ENCODE results near the gene KCNJ9.

KCNJ9 gene

DNA sequence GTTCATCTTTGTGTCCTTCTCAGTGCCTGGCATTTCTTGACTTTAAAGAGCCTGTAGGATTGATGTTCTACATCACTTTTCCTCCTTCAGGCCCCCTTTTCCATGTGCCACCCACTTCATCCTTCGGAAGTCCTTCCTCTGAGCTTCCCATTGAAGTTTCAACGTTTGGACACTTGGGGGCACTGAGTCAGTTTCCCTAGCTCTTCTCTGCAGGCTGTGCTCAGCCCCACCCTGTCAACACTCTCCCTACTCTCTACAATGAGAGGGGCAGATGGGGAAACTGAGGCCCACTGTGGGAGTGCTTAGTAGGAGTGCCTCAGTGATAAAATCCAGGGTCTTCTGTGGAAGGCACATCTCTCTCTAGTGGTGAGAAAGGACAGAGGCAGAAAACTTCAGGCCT, 23.3 kb upstream of the KCNJ9 start:
- Mint-ChIP-seq H3K27ac (no peak overlapping the region), H3K27me3 (peaks cover 26% of the 10 kb centered on the region), H3K4me3 (no peak overlapping the region), H3K4me1 (ENCODE audit: low read depth) (peaks cover 4% of the 10 kb centered on the region), H3K9me3 (ENCODE audit: low read depth) (no peaks in the 10 kb centered on the region), H3K36me3 (no peaks in the 10 kb centered on the region)

DNA sequence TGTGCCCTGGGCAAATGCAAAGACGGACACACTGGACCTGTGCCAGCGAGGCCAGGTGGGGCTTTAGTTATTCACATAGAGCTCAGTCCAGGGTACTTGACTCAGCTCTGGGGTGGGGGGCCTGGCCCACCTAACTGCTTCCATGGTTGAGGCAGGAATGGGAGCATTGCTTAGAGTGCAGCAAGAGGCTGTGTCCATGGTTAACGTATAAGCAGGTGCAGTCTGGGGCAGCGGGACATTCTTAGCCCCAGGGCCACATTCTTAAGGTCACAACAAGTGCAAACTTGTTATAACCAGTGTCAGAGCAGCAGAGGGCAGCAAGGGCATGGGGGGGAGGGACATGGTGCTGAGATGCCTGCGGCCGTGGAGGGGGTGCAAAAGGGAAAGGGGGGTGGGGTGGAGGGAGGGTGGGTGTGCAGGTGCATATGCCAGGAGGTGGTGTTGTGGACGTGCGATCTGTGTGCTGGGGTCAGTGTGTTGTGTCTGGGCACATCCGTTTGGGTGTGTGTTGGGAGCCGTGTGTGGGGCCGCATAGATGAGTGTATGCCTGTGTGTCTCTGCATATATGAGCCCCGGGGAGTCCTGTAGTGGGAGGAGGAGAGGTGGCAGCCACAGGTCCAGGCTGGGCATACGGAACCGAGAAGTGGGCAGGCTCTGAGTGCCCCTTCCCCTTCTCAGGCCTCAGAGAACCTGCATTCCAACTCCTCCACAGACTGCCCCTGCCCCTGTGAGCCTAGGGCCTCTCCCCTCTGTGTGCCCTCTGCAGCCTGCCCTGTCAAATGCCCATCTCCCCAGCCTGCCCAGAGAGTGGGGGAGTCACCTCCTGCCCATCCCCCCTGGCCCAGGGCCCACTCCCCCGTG, 19.7 kb upstream of the KCNJ9 start:
- H3K4me3 Mint-ChIP-seq = no peak overlapping the region
- no peaks in the 10 kb centered on the region for H3K36me3 Mint-ChIP-seq
- H3K9me3 Mint-ChIP-seq (ENCODE audit: low read depth) = no peaks in the 10 kb centered on the region
- no peaks in the 10 kb centered on the region for H3K4me1 Mint-ChIP-seq (ENCODE audit: low read depth)
- H3K27ac Mint-ChIP-seq = no peak overlapping the region
- peaks cover 11% of the 10 kb centered on the region for H3K27me3 Mint-ChIP-seq

DNA sequence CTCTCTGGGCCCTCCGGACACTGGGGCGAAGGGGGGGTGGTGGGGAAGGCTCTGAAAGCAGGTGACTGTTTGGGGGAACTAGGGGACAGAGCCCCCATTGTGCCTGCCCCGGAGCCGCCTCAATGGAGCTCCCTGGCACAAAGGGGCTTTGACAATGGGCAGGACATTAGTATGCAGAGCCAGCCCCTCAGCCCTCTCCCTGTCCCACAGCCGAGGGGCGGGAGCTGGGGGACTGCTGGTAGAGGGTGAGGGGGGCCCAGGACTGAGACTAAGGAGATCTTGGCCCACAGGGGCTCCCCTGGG, 19.2 kb upstream of the KCNJ9 start:
- H3K4me1 Mint-ChIP-seq (ENCODE audit: low read depth) = no peaks in the 10 kb centered on the region

DNA sequence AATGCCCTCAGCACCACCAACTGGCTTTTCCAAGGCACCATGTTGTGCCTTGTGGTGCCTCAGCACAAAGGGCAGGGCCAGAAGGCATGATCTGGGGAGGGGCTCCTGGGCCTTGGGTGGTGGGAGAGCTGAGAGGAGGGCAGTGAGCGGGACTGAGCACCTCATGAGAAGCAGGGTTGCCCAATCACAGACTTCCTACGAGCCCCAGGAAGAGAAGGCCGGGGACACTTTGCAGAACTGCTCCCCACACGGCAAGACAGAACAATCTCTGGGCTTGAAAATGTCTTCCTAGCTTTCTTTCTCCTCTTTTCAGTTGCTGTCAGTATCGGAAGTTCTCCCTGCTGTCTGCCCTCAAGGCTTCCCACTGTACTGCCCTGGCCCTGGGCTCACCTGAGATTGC, 18.2 kb upstream of the KCNJ9 start:
- no peak overlapping the region for H3K4me3 Mint-ChIP-seq
- H3K9me3 Mint-ChIP-seq (ENCODE audit: low read depth) = no peaks in the 10 kb centered on the region
- peaks cover 6% of the 10 kb centered on the region for H3K27me3 Mint-ChIP-seq
- H3K4me1 Mint-ChIP-seq (ENCODE audit: low read depth) = no peaks in the 10 kb centered on the region
- H3K36me3 Mint-ChIP-seq = no peaks in the 10 kb centered on the region
- H3K27ac Mint-ChIP-seq = no peak overlapping the region

More for the DNA sequence above, 19.2 kb upstream of the KCNJ9 start:
- Mint-ChIP-seq H3K27ac (no peak overlapping the region), H3K4me3 (no peak overlapping the region), H3K27me3 (peaks cover 7% of the 10 kb centered on the region), H3K36me3 (no peaks in the 10 kb centered on the region), H3K9me3 (ENCODE audit: low read depth) (no peaks in the 10 kb centered on the region)

DNA sequence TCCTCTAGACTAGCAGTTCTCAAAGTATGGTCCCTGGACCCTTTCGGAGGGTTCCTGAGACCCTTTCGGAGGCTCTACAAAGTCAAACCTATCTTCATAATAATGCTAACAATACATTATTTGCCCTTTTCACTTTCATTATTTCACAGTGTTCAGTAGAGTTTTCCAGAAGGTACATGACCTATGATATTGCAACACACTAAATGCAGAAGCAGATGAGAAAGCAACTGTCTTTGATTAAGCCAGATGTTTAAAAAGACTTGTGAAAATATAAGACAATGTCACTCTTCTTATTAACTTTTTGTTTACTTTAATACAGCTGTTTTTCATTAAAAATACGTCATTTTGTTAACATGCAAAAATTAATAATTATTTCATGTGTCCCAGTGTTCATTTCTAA, 17.2 kb upstream of the KCNJ9 start:
- Mint-ChIP-seq H3K4me3 (no peak overlapping the region), H3K27ac (no peak overlapping the region), H3K27me3 (peaks cover 5% of the 10 kb centered on the region), H3K4me1 (ENCODE audit: low read depth) (no peaks in the 10 kb centered on the region), H3K9me3 (ENCODE audit: low read depth) (no peaks in the 10 kb centered on the region), H3K36me3 (no peaks in the 10 kb centered on the region)

DNA sequence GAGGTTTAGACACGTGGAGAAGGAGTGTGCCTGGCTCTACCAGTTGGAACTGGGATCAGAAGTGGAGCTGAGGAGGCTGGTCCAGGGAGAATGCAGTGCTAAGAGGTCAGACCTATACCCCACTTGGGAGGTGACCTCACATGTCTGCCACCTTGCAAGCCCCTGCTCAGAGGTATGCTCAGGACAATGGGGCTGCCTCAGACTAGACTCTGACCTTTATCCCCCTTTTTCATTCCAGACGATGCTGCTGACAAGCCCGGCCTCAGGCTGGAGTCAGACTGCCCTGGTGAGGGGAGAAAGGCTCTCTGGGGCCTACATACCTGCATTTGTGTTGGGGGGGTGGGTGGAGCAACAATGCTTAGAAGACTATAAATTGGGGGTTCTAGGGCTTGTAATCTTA, 16.6 kb upstream of the KCNJ9 start:
- no peaks in the 10 kb centered on the region for H3K36me3 Mint-ChIP-seq
- peaks cover 2% of the 10 kb centered on the region for H3K27me3 Mint-ChIP-seq
- no peaks in the 10 kb centered on the region for H3K4me1 Mint-ChIP-seq (ENCODE audit: low read depth)
- no peak overlapping the region for H3K27ac Mint-ChIP-seq
- H3K9me3 Mint-ChIP-seq (ENCODE audit: low read depth) = no peaks in the 10 kb centered on the region
- H3K4me3 Mint-ChIP-seq = no peak overlapping the region

DNA sequence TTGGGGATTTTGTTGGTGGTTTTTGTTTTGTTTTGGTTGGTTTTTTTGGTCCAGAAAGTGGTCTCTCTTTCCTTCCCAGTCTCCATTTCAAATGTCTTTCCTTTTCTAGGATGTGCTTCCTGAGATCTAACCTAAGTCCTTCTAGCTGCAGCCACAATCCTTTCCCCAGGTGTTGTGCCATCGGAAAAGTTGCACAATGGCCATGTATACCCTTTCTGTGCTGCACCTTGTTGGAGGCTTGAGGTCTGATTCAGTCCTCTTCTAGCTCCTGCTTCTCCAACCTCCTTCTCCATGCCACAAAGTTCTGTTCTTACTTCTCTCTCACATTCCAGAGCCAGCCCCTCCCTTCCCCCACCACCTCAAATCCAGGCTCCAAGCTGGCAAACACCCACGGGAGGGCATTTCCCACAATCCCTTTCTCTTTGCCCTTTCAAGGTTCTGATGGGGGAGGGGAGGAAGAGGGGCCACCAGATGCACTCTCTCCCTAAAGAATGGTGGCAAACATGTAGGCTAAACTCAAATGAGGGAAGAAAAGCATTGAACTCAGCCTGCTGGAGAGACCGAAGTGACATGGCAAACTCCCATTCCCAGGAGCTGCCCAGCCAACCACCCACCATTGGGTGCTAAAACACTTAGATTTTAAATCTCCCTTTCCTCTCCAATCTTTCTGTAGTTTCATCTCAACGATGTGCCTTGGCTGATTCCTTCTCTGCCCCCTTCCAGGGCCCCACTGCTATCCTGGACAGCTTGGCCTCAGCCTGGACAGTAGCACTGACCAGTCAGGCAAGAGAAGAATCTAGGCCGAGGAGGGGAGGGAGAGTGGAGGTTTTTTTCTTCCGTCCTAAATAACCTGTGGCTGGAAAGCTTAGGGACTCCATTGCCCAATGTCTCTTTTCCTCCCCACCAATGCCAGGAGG, 14.3 kb upstream of the KCNJ9 start:
- peaks cover 7% of the 10 kb centered on the region for H3K4me1 Mint-ChIP-seq (ENCODE audit: low read depth)
- H3K27ac Mint-ChIP-seq = no peak overlapping the region
- H3K27me3 Mint-ChIP-seq = peaks cover 9% of the 10 kb centered on the region
- H3K9me3 Mint-ChIP-seq (ENCODE audit: low read depth) = no peaks in the 10 kb centered on the region
- no peak overlapping the region for H3K4me3 Mint-ChIP-seq
- H3K36me3 Mint-ChIP-seq = no peaks in the 10 kb centered on the region

DNA sequence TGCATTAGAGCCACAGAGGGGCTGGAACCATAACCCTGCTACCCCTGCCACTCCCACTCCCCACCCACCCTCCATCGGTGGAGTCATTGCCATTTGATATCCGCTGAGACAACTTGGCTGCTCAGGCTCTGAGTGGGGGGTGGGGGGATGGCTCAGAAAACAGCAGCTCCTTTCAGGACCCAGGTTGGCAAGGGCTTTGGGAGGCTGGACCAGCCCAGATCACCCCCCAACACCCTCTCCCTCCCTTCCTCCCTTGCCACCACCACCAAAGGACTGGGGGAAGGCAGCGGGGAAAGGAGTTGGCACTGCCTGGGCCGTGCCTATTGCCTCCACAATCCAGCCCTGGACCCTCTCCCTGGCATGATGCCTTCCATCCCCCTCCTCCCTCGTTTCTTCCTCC, 13.1 kb upstream of the KCNJ9 start:
- Mint-ChIP-seq H3K27ac (no peak overlapping the region), H3K4me1 (ENCODE audit: low read depth) (peaks cover 7% of the 10 kb centered on the region), H3K4me3 (no peak overlapping the region), H3K36me3 (no peaks in the 10 kb centered on the region), H3K9me3 (ENCODE audit: low read depth) (no peaks in the 10 kb centered on the region), H3K27me3 (peaks cover 11% of the 10 kb centered on the region)

DNA sequence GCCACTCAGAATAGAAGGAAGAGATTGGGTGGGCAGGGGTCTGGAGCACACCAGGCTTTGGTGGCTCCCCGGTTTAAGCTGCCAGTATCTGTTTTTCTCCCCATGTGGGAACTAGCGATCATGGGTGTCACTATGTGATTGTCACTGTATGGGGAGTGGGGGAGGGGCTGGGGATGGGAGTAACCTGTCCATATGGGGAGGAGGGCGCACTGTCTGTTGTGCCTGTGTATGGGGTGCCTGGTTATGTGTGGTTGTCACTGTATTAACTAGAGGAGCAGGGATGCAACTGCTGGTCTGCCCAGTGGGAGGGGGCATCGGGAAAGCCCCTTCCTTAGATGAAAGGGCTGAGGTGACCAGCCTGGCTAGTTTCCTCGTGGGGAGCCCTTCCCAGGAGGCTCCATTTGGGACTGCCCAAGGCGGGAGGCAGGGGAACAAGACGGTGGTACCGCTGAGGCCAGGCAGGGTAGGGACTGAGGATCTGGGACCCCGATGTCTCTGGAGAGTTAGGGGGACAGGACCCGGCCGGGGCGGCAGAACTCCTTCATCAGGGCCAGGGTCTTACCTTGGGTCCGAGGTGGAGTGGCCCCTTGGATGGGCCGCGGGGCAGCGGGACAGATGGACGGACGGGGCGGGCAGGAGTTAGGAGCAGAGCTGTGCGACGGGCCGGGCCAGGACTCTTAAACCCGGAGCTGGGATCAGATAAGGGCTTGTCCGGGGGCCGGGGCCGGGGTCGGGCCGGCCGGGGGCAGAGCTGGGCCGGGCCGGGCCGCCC, 11.7 kb upstream of the KCNJ9 start, which contains the start of gene KCNJ10:
Gene KCNJ10 (minus strand): TSS at position 701 of the 772 bp plus-strand sequence. CDS start 27,628 bp downstream, outside the sequence.
- Mint-ChIP-seq H3K4me3 (peak within 1 kb of the TSS; percentile 92), H3K36me3 (no peaks in the 10 kb centered on the region), H3K27me3 (peaks cover 16% of the 10 kb centered on the region), H3K4me1 (ENCODE audit: low read depth) (peaks cover 7% of the 10 kb centered on the region), H3K27ac (no peak within 1 kb of the TSS), H3K9me3 (ENCODE audit: low read depth) (no peaks in the 10 kb centered on the region)

DNA sequence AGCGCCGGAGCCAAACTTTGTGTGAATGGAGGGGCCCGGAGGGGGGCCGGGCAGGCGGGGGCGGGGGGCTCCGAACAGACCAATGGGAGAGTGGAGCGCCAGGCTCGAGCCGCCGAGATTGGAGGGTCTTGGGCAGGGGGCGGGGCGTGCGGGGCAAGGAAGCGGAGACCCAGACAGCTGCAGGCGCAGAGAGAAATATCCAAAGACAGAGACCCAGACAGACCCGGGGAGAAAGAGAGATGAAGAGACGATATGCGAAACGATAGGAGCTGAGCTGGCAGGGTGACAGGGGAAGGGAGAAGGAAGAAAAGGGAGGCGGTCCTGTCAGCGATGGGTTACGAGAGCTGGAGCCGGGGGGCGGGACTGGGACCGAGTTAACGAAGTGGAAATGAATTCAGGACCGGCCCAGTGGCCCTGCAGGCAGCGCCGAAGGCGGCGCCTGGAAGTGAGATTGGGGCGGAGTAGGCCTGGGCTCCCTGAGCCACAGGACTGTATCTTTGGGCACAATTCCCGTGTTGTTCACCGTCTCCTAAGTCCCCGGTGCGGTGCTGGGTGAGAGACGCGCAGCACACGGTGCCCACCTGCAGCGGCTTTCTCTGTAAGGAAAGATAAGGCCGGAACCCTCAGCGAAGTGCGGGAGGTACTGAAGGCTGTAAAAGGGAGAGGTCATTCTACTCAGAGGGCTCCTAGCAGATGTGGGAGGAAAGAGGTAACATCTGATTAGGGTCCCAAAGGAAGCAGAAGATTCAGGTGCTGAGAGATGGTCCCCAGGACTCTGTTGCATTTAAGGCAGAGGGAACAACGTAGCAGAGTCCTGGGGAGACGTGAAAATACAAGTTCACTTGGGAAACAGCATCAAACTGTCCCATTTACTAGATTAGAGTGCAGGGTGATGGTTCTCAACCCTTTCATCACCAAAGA, 10.8 kb upstream of the KCNJ9 start:
- Mint-ChIP-seq H3K27ac (no peak overlapping the region), H3K4me1 (ENCODE audit: low read depth) (peaks cover 7% of the 10 kb centered on the region), H3K4me3 (peak overlapping the region; percentile 92), H3K36me3 (no peaks in the 10 kb centered on the region), H3K9me3 (ENCODE audit: low read depth) (no peaks in the 10 kb centered on the region), H3K27me3 (peaks cover 19% of the 10 kb centered on the region)

DNA sequence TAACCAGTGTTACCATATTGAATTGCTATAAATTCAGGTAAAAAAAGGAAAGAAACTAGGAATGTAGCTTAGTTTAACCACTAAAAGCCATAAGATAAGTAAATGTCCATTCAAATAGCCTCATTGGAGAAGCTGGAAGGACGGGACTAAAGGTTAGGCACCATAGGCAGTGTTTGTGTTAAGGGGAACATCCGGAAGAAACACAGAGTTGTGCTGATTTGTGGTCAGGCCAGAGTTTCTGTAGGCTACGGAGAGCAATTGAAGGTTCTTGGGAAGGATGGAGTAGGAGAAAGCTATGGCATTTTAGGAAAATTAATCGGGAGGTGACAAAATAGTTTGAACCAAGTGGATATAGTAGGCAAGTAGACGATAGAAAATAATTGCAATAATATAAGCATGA, 10.0 kb upstream of the KCNJ9 start:
- no peaks in the 10 kb centered on the region for H3K36me3 Mint-ChIP-seq
- no peak overlapping the region for H3K27ac Mint-ChIP-seq
- peaks cover 24% of the 10 kb centered on the region for H3K27me3 Mint-ChIP-seq
- H3K4me1 Mint-ChIP-seq (ENCODE audit: low read depth) = peaks cover 7% of the 10 kb centered on the region
- H3K4me3 Mint-ChIP-seq = peak overlapping the region; percentile 22
- no peaks in the 10 kb centered on the region for H3K9me3 Mint-ChIP-seq (ENCODE audit: low read depth)

DNA sequence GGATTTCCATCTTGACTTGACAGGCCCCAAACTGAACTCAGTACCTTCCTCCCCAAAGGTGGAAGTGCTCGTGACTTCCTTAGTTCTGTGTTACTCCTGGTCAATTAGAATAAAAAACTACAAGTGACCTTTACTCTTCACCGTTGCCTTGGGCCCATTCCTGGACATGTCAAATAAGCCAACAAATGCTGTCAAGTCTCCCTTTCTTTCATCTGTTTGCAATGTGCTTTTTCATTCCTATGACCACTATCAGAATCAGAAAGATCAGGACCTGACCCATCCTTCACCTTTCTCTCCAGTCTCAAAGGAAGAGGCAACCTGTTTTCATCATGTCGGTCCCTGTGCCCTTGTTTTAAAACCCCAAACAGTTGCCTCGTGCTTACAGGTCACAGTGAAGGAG, 6.5 kb upstream of the KCNJ9 start:
- peaks cover 41% of the 10 kb centered on the region for H3K27me3 Mint-ChIP-seq
- no peak overlapping the region for H3K27ac Mint-ChIP-seq
- peaks cover 8% of the 10 kb centered on the region for H3K4me1 Mint-ChIP-seq (ENCODE audit: low read depth)
- no peaks in the 10 kb centered on the region for H3K36me3 Mint-ChIP-seq
- H3K4me3 Mint-ChIP-seq = no peak overlapping the region
- no peaks in the 10 kb centered on the region for H3K9me3 Mint-ChIP-seq (ENCODE audit: low read depth)

DNA sequence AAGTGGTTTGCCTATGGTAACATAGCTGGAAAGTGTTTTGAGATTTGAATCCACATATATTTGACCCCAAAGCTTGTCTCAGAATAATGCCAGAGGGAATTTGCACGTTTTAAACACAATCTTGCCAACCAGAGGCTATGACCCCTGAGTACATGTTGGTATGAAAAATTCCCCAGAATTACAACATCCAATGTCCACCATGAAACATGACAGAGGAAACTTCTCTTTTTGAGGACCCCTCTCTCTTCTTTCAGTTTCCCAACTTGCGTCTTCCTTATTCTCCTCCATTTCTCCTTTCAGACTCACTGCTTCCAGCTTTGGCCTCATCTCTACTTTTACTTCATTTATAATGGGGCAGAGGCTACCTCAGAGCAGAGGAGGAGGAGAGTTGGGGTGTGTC, 5.5 kb upstream of the KCNJ9 start:
- peaks cover 2% of the 10 kb centered on the region for H3K4me1 Mint-ChIP-seq (ENCODE audit: low read depth)
- no peak overlapping the region for H3K4me3 Mint-ChIP-seq
- H3K27me3 Mint-ChIP-seq = peaks cover 51% of the 10 kb centered on the region
- no peaks in the 10 kb centered on the region for H3K36me3 Mint-ChIP-seq
- H3K9me3 Mint-ChIP-seq (ENCODE audit: low read depth) = no peaks in the 10 kb centered on the region
- no peak overlapping the region for H3K27ac Mint-ChIP-seq

DNA sequence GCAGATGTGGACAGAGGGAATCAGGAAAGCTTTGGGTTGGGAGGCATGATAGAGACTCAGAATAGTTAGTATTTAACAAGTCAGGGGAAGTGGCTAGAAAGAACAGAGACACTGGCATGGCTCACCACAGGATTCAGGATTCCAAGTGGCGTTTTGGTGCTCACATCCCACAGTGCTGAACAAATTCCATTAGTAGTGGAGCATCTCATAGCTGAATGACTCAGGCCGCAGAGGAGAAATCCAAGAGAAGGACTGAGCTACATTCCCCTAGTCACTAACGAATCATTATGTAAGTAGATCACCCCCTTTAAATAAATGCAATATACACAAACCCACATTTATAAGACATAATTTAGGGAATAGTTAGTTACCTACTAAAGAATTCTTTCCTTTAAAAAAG, 5.0 kb upstream of the KCNJ9 start:
- Mint-ChIP-seq H3K4me3 (no peak overlapping the region), H3K36me3 (no peaks in the 10 kb centered on the region), H3K27ac (no peak overlapping the region), H3K4me1 (ENCODE audit: low read depth) (peaks cover 1% of the 10 kb centered on the region), H3K9me3 (ENCODE audit: low read depth) (no peaks in the 10 kb centered on the region), H3K27me3 (peaks cover 54% of the 10 kb centered on the region)

Measured in activated naive CD8-positive, alpha-beta T cell (primary cell).